ENCODE measurements around the gene PPFIA4.
"Not testable (repeated sequence)": the region's sequence is repeated elsewhere in the genome, so short reads cannot be mapped to it uniquely, and the experiment has no call there.

The PPFIA4 gene

GRCh38 chr1:203017692-203018091, 8.6 kb upstream of the PPFIA4 start:
- Histone ChIP-seq H3K4me2 (ENCODE audit: low read length) (no peak overlapping the region), H3K27me3 (ENCODE audit: low read depth, low read length) (no peaks in the 10 kb centered on the region), H3K27ac (ENCODE audit: low read length) (no peak overlapping the region), H2AFZ (ENCODE audit: low read depth, low read length) (no peak overlapping the region), H3K9ac (ENCODE audit: low read length) (no peak overlapping the region), H3K9me3 (ENCODE audit: insufficient read depth, low read length) (no peaks in the 10 kb centered on the region), H3K79me2 (ENCODE audit: low read length) (peaks cover 6% of the 10 kb centered on the region), H3K4me1 (ENCODE audit: low read length) (no peaks in the 10 kb centered on the region), H3K4me3 (ENCODE audit: low read length) (no peak overlapping the region), H3K36me3 (replicated peaks; ENCODE audit: low read depth, low read length) (peaks cover 70% of the 10 kb centered on the region), H4K20me1 (ENCODE audit: insufficient read depth, low read length) (no peaks in the 10 kb centered on the region)
- no peak for TF ChIP-seq EZH2phosphoT487 (IDR thresholded peaks at IDR 0.05; ENCODE audit: low read depth)

GRCh38 chr1:203022855-203023254, 3.4 kb upstream of the PPFIA4 start:
- not testable (repeated sequence) for H3K4me1 ChIP-seq (ENCODE audit: low read length); H3K27ac ChIP-seq (ENCODE audit: low read length); H3K9ac ChIP-seq (ENCODE audit: low read length); H3K27me3 ChIP-seq (ENCODE audit: low read depth, low read length); H2AFZ ChIP-seq (ENCODE audit: low read depth, low read length); H3K79me2 ChIP-seq (ENCODE audit: low read length); H3K9me3 ChIP-seq (ENCODE audit: insufficient read depth, low read length); H3K4me3 ChIP-seq (ENCODE audit: low read length); H4K20me1 ChIP-seq (ENCODE audit: insufficient read depth, low read length); H3K4me2 ChIP-seq (ENCODE audit: low read length)
- H3K36me3 ChIP-seq (replicated peaks; ENCODE audit: low read depth, low read length), result peaks cover 60% of the 10 kb centered on the region

- TF ChIP-seq EZH2phosphoT487 (IDR thresholded peaks at IDR 0.05; ENCODE audit: low read depth) (no peak), CTCF (IDR thresholded peaks at IDR 0.05; ENCODE audit: low read depth, low read length) (no peak)
- no peak overlapping the region for H3K27ac ChIP-seq (ENCODE audit: low read length)
- H4K20me1 ChIP-seq (ENCODE audit: insufficient read depth, low read length), result no peaks in the 10 kb centered on the region
- no peak overlapping the region for H3K9ac ChIP-seq (ENCODE audit: low read length)
- H2AFZ ChIP-seq (ENCODE audit: low read depth, low read length), result no peak overlapping the region
- H3K79me2 ChIP-seq (ENCODE audit: low read length), result no peaks in the 10 kb centered on the region
- no peaks in the 10 kb centered on the region for H3K27me3 ChIP-seq (ENCODE audit: low read depth, low read length)
- H3K4me3 ChIP-seq (ENCODE audit: low read length), result no peak overlapping the region
- H3K4me1 ChIP-seq (ENCODE audit: low read length), result no peaks in the 10 kb centered on the region
- H3K9me3 ChIP-seq (ENCODE audit: insufficient read depth, low read length), result no peaks in the 10 kb centered on the region
- H3K4me2 ChIP-seq (ENCODE audit: low read length), result no peak overlapping the region
- H3K36me3 ChIP-seq (replicated peaks; ENCODE audit: low read depth, low read length), result peaks cover 39% of the 10 kb centered on the region
These were observed 633 bp upstream of the PPFIA4 start for GRCh38 chr1:203025686-203026030.

GRCh38 chr1:203026666-203027663, 674 bp downstream of the PPFIA4 start:
- no peak overlapping the region for H2AFZ ChIP-seq (ENCODE audit: low read depth, low read length)
- no peaks in the 10 kb centered on the region for H3K79me2 ChIP-seq (ENCODE audit: low read length)
- no peak overlapping the region for H3K9ac ChIP-seq (ENCODE audit: low read length)
- H3K36me3 ChIP-seq (replicated peaks; ENCODE audit: low read depth, low read length), result peaks cover 28% of the 10 kb centered on the region
- no peak overlapping the region for H3K4me3 ChIP-seq (ENCODE audit: low read length)
- H3K4me1 ChIP-seq (ENCODE audit: low read length), result no peaks in the 10 kb centered on the region
- TF ChIP-seq EZH2phosphoT487 (IDR thresholded peaks at IDR 0.05; ENCODE audit: low read depth) (no peak), CTCF (IDR thresholded peaks at IDR 0.05; ENCODE audit: low read depth, low read length) (no peak)
- no peaks in the 10 kb centered on the region for H3K9me3 ChIP-seq (ENCODE audit: insufficient read depth, low read length)
- no peak overlapping the region for H3K27ac ChIP-seq (ENCODE audit: low read length)
- H4K20me1 ChIP-seq (ENCODE audit: insufficient read depth, low read length), result no peaks in the 10 kb centered on the region
- no peak overlapping the region for H3K4me2 ChIP-seq (ENCODE audit: low read length)
- no peaks in the 10 kb centered on the region for H3K27me3 ChIP-seq (ENCODE audit: low read depth, low read length)

GRCh38 chr1:203028067-203028783, 1.9 kb downstream of the PPFIA4 start:
- no peaks in the 10 kb centered on the region for H3K27me3 ChIP-seq (ENCODE audit: low read depth, low read length)
- no peaks in the 10 kb centered on the region for H3K79me2 ChIP-seq (ENCODE audit: low read length)
- TF ChIP-seq EZH2phosphoT487 (IDR thresholded peaks at IDR 0.05; ENCODE audit: low read depth), result no peak
- TF ChIP-seq CTCF (IDR thresholded peaks at IDR 0.05; ENCODE audit: low read depth, low read length), result no peak
- H3K36me3 ChIP-seq (replicated peaks; ENCODE audit: low read depth, low read length), result peaks cover 27% of the 10 kb centered on the region
- no peaks in the 10 kb centered on the region for H4K20me1 ChIP-seq (ENCODE audit: insufficient read depth, low read length)
- no peak overlapping the region for H3K4me3 ChIP-seq (ENCODE audit: low read length)
- no peaks in the 10 kb centered on the region for H3K4me1 ChIP-seq (ENCODE audit: low read length)
- H2AFZ ChIP-seq (ENCODE audit: low read depth, low read length), result no peak overlapping the region
- H3K9me3 ChIP-seq (ENCODE audit: insufficient read depth, low read length), result no peaks in the 10 kb centered on the region
- H3K9ac ChIP-seq (ENCODE audit: low read length), result no peak overlapping the region
- no peak overlapping the region for H3K27ac ChIP-seq (ENCODE audit: low read length)
- no peak overlapping the region for H3K4me2 ChIP-seq (ENCODE audit: low read length)

All from OCI-LY3 (cell line).